H9 (cell line): Measurements from ENCODE around the gene SLC35E4. TPM values are rescaled to one million over a fixed set of nuclear protein-coding genes. Genes with fewer than 3 reads are reported as not detected.

Experiments used
- DNase-seq: peaks from one replicate; pipeline ENCODE4 v3.0.0-alpha.2; 2017
- H2AFZ ChIP-seq: one replicate; pipeline ENCODE4 v1.6.1; 2013; ENCODE audit warnings: mild to moderate bottlenecking, low read length, control low read depth, moderate library complexity
- H2AK5ac ChIP-seq: 2 replicates; pipeline ENCODE4 v1.6.1; 2013; ENCODE audit warnings: low read length, control low read depth, mixed read lengths; ENCODE audit not compliant: insufficient read length
- H2BK120ac ChIP-seq: one replicate; pipeline ENCODE4 v1.6.1; 2013; ENCODE audit warnings: low read depth, mild to moderate bottlenecking, low read length, control low read depth, inconsistent platforms; ENCODE audit not compliant: poor library complexity, severe bottlenecking
- H2BK12ac ChIP-seq: 2 replicates; pipeline ENCODE4 v1.6.1; 2013; ENCODE audit warnings: low read length, control low read depth, mixed read lengths, low read depth; ENCODE audit not compliant: insufficient read length
- H2BK15ac ChIP-seq: 2 replicates; pipeline ENCODE4 v1.6.1; 2013; ENCODE audit warnings: low read depth, low read length, control low read depth
- H2BK20ac ChIP-seq: one replicate; pipeline ENCODE4 v1.6.1; 2013; ENCODE audit warnings: low read depth, mild to moderate bottlenecking, low read length, control low read depth, inconsistent platforms; ENCODE audit not compliant: poor library complexity, severe bottlenecking
- H2BK5ac ChIP-seq: 2 replicates; pipeline ENCODE4 v1.6.1; 2013; ENCODE audit warnings: low read length, control low read depth, mixed read lengths; ENCODE audit not compliant: insufficient read length
- H3K14ac ChIP-seq: 2 replicates; pipeline ENCODE4 v1.6.1; 2013; ENCODE audit warnings: low read length, control low read depth; ENCODE audit not compliant: insufficient read depth
- H3K18ac ChIP-seq: 2 replicates; pipeline ENCODE4 v1.6.1; 2013; ENCODE audit warnings: low read depth, mild to moderate bottlenecking, mixed read lengths, low read length, control low read depth; ENCODE audit not compliant: insufficient read length
- H3K23ac ChIP-seq: 2 replicates; pipeline ENCODE4 v1.6.1; 2013; ENCODE audit warnings: low read length, control low read depth, mixed read lengths, low read depth; ENCODE audit not compliant: insufficient read length
- H3K23me2 ChIP-seq: 2 replicates; pipeline ENCODE4 v1.6.1; 2013; ENCODE audit warnings: low read depth, mild to moderate bottlenecking, mixed read lengths, low read length, control low read depth; ENCODE audit not compliant: insufficient read length, poor library complexity, severe bottlenecking
- H3K27ac ChIP-seq: 2 replicates; pipeline ENCODE4 v1.5.1; 2013; ENCODE audit warnings: low read length, control low read depth, mixed read lengths, low read depth; ENCODE audit not compliant: insufficient read length
- H3K27me3 ChIP-seq: 2 replicates; pipeline ENCODE4 v1.6.1; 2013; ENCODE audit warnings: low read length, control low read depth, inconsistent platforms; ENCODE audit not compliant: insufficient read depth
- H3K4ac ChIP-seq: 2 replicates; pipeline ENCODE4 v1.6.1; 2013; ENCODE audit warnings: low read depth, mild to moderate bottlenecking, control low read depth, inconsistent platforms, low read length, moderate library complexity
- H3K4me1 ChIP-seq: 2 replicates; pipeline ENCODE4 v1.6.1; 2013; ENCODE audit warnings: low read length, control low read depth, inconsistent platforms; ENCODE audit not compliant: insufficient read depth
- H3K4me2 ChIP-seq: 2 replicates; pipeline ENCODE4 v1.6.1; 2013; ENCODE audit warnings: low read length, control low read depth, mixed read lengths; ENCODE audit not compliant: insufficient read length, insufficient read depth
- H3K56ac ChIP-seq: 2 replicates; pipeline ENCODE4 v1.6.1; 2013; ENCODE audit warnings: low read depth, mild to moderate bottlenecking, mixed read lengths, low read length, control low read depth; ENCODE audit not compliant: insufficient read length
- H3K79me1 ChIP-seq: 2 replicates; pipeline ENCODE4 v1.6.1; 2013; ENCODE audit warnings: low read depth, mild to moderate bottlenecking, moderate library complexity, low read length, control low read depth, inconsistent platforms; ENCODE audit not compliant: insufficient read depth, poor library complexity, severe bottlenecking
- H3K79me2 ChIP-seq: 2 replicates; pipeline ENCODE4 v1.6.1; 2013; ENCODE audit warnings: low read length, control low read depth, inconsistent platforms; ENCODE audit not compliant: insufficient read depth
- H3K9ac ChIP-seq: 2 replicates; pipeline ENCODE4 v1.6.1; 2013; ENCODE audit warnings: low read length, control low read depth, mixed read lengths; ENCODE audit not compliant: insufficient read length; ENCODE audit errors: extremely low read depth
- H3K9me3 ChIP-seq: one replicate; pipeline ENCODE4 v1.6.1; 2013; ENCODE audit warnings: low read depth, low read length, inconsistent platforms; ENCODE audit not compliant: control insufficient read depth
- H3T11ph ChIP-seq: one replicate; pipeline ENCODE4 v1.6.1; 2013; ENCODE audit warnings: mild to moderate bottlenecking, low read length, control low read depth, inconsistent platforms
- H4K20me1 ChIP-seq: one replicate; pipeline ENCODE4 v1.6.1; 2013; ENCODE audit not compliant: control insufficient read depth, insufficient read length, insufficient read depth
- H4K5ac ChIP-seq: 2 replicates; pipeline ENCODE4 v1.6.1; 2013; ENCODE audit warnings: low read depth, mild to moderate bottlenecking, mixed read lengths, low read length, control low read depth; ENCODE audit not compliant: insufficient read length
- H4K8ac ChIP-seq: replicated peaks from 2 replicates; pipeline ENCODE4 v1.6.1; 2013; ENCODE audit warnings: low read length, control low read depth, mixed read lengths, low read depth; ENCODE audit not compliant: insufficient read length
- H4K91ac ChIP-seq: 2 replicates; pipeline ENCODE4 v1.6.1; 2013; ENCODE audit warnings: low read depth, mild to moderate bottlenecking, moderate library complexity, mixed read lengths, low read length, control low read depth; ENCODE audit not compliant: insufficient read length
- H3K27ac Mint-ChIP-seq, 3 experiments: 2 replicates in 2 of 3; 3 replicates in 1 of 3; pipeline ENCODE4 v1.8.0; 2020 to 2021; ENCODE audit warnings: mixed read lengths in 3 of 3, mild to moderate bottlenecking in 1 of 3, moderate library complexity in 1 of 3
- H3K27me3 Mint-ChIP-seq: 2 replicates; pipeline ENCODE4 v1.8.0; 2021; ENCODE audit warnings: low read depth, mild to moderate bottlenecking, moderate library complexity, mixed read lengths
- H3K36me3 Mint-ChIP-seq, 3 experiments: 2 replicates in 2 of 3; 3 replicates in 1 of 3; pipeline ENCODE4 v1.8.0; 2020 to 2021; ENCODE audit warnings: low read depth in 3 of 3, mixed read lengths in 3 of 3; ENCODE audit not compliant: insufficient read depth in 1 of 3
- H3K4me1 Mint-ChIP-seq, 2 experiments: 2 replicates each; pipeline ENCODE4 v1.8.0; 2020; ENCODE audit warnings: mixed read lengths in 2 of 2
- H3K4me3 Mint-ChIP-seq, 2 experiments: 2 replicates in 1 of 2; 3 replicates in 1 of 2; pipeline ENCODE4 v1.8.0; 2020 to 2021; ENCODE audit warnings: mild to moderate bottlenecking in 2 of 2, mixed read lengths in 2 of 2, moderate library complexity in 1 of 2
- H3K9me3 Mint-ChIP-seq, 2 experiments: 2 replicates in 1 of 2; 3 replicates in 1 of 2; pipeline ENCODE4 v1.8.0; 2020; ENCODE audit warnings: mild to moderate bottlenecking in 2 of 2, mixed read lengths in 2 of 2, moderate library complexity in 1 of 2
- CTCF ChIP-seq: fragments of 200-600 bp; sonication (generic); conservative IDR thresholded peaks from 3 replicates; pipeline ENCODE4 v1.8.0; 2021; ENCODE audit warnings: antibody characterized with exemption, mild to moderate bottlenecking
- WGBS: extraction: QIAGEN DNeasy Blood & Tissue Kit; methylation state at CpG from one replicate; pipeline ENCODE4 v1.1.7; 2013; ENCODE audit warnings: missing lambda C conversion rate, low lambda C conversion rate, mixed read lengths; ENCODE audit not compliant: insufficient read length; ENCODE audit errors: extremely low coverage; 5-methylcytosine and 5-hydroxymethylcytosine counted together
- total RNA-seq: library from RNA; stranded (reverse); gene quantifications from 2 replicates; pipeline ENCODE4 v1.2.1, GENCODE V29; 2021

The SLC35E4 gene
- total RNA-seq, 1 experiment from 2014 or later, result 3.7 TPM

GRCh38 chr22:30665266-30665665 is 29.7 kb downstream of the SLC35E4 start:
- no peak overlapping the region for H3K4ac ChIP-seq
- no peak overlapping the region for H3T11ph ChIP-seq
- H3K9ac ChIP-seq, result no peak overlapping the region
- Mint-ChIP-seq H3K27ac (no peak overlapping the region; a peak in 1 of 7 replicates), H3K36me3 (peaks cover 0 to 13% (median 10%) of the 10 kb centered on the region in 3 experiments; a peak in 4 of 7 replicates), H3K9me3 (no peaks in the 10 kb centered on the region), H3K4me1 (peaks cover 15 to 16% of the 10 kb centered on the region in 2 experiments), H3K27me3 (peaks cover 40% of the 10 kb centered on the region), H3K4me3 (no peak overlapping the region)
- no peak overlapping the region for H2BK120ac ChIP-seq
- H3K56ac ChIP-seq, result no peak overlapping the region
- H3K79me1 ChIP-seq, result no peaks in the 10 kb centered on the region
- no peak overlapping the region for H3K14ac ChIP-seq
- no peak overlapping the region for H2BK15ac ChIP-seq
- no peak overlapping the region for H2AK5ac ChIP-seq
- H2BK20ac ChIP-seq, result no peak overlapping the region
- no peak overlapping the region for H3K27ac ChIP-seq
- no peak overlapping the region for H4K8ac ChIP-seq
- no peak overlapping the region for H2BK12ac ChIP-seq
- H4K5ac ChIP-seq, result no peak overlapping the region
- no peak overlapping the region for H3K23ac ChIP-seq
- H3K9me3 ChIP-seq, result no peaks in the 10 kb centered on the region
- H3K4me1 ChIP-seq, result peaks cover 2% of the 10 kb centered on the region; the same call in 1 of the 2 replicates
- TF ChIP-seq CTCF, result no peak
- no peak for DNase-seq
- no peaks in the 10 kb centered on the region for H3K79me2 ChIP-seq
- no CpG with 5 or more reads among the region's 2 CpGs for WGBS
- no peak overlapping the region for H2BK5ac ChIP-seq
- peaks cover 16% of the 10 kb centered on the region for H3K23me2 ChIP-seq
- no peak overlapping the region for H3K4me2 ChIP-seq
- H2AFZ ChIP-seq, result no peak overlapping the region
- H4K91ac ChIP-seq, result no peak overlapping the region
- no peak overlapping the region for H3K18ac ChIP-seq
- H3K27me3 ChIP-seq, result peaks cover 6% of the 10 kb centered on the region; the same call in 1 of the 2 replicates
- H4K20me1 ChIP-seq, result no peaks in the 10 kb centered on the region
